ENCODE measurements around the gene GPC1.

Gene GPC1

GRCh38 chr2:240511351-240512108 lies 76.1 kb downstream of the GPC1 start:
- no peak for TF ChIP-seq CTCF (IDR thresholded peaks at IDR 0.05; ENCODE audit: borderline replicate concordance, insufficient read depth, low read depth, low read length)
- no peak overlapping the region for H3K4me3 ChIP-seq (ENCODE audit: low read depth, low read length)

GRCh38 chr2:240512109-240512485 lies 76.6 kb downstream of the GPC1 start:
- no peak overlapping the region for H3K4me3 ChIP-seq (ENCODE audit: low read depth, low read length)
- TF ChIP-seq CTCF (IDR thresholded peaks at IDR 0.05; ENCODE audit: borderline replicate concordance, insufficient read depth, low read depth, low read length): no peak

GRCh38 chr2:240512666-240513535 lies 77.4 kb downstream of the GPC1 start:
- H3K4me3 ChIP-seq (ENCODE audit: low read depth, low read length): no peak overlapping the region
- TF ChIP-seq CTCF (IDR thresholded peaks at IDR 0.05; ENCODE audit: borderline replicate concordance, insufficient read depth, low read depth, low read length): no peak

- H3K4me3 ChIP-seq (ENCODE audit: low read depth, low read length): no peak overlapping the region
- TF ChIP-seq CTCF (IDR thresholded peaks at IDR 0.05; ENCODE audit: borderline replicate concordance, insufficient read depth, low read depth, low read length): peak; percentile 97
These were observed 78.3 kb downstream of the GPC1 start for GRCh38 chr2:240513549-240514287.

GRCh38 chr2:240514631-240515030 lies 79.2 kb downstream of the GPC1 start:
- no peak overlapping the region for H3K4me3 ChIP-seq (ENCODE audit: low read depth, low read length)
- no peak for TF ChIP-seq CTCF (IDR thresholded peaks at IDR 0.05; ENCODE audit: borderline replicate concordance, insufficient read depth, low read depth, low read length)

GRCh38 chr2:240517342-240517741 lies 81.9 kb downstream of the GPC1 start:
- no peak overlapping the region for H3K4me3 ChIP-seq (ENCODE audit: low read depth, low read length)
- no peak for TF ChIP-seq CTCF (IDR thresholded peaks at IDR 0.05; ENCODE audit: borderline replicate concordance, insufficient read depth, low read depth, low read length)

All from GM12875 (cell line).